H9 (cell line): Measurements from ENCODE around the gene LHFPL5. TPM values are rescaled to one million over a fixed set of nuclear protein-coding genes. Genes with fewer than 3 reads are reported as not detected.

ENCODE experiments used
- DNase-seq: peaks from one replicate; pipeline ENCODE4 v3.0.0-alpha.2; 2017
- H2AFZ ChIP-seq: one replicate; pipeline ENCODE4 v1.6.1; 2013; ENCODE audit warnings: mild to moderate bottlenecking, low read length, control low read depth, moderate library complexity
- H2AK5ac ChIP-seq: 2 replicates; pipeline ENCODE4 v1.6.1; 2013; ENCODE audit warnings: low read length, control low read depth, mixed read lengths; ENCODE audit not compliant: insufficient read length
- H2BK120ac ChIP-seq: one replicate; pipeline ENCODE4 v1.6.1; 2013; ENCODE audit warnings: low read depth, mild to moderate bottlenecking, low read length, control low read depth, inconsistent platforms; ENCODE audit not compliant: poor library complexity, severe bottlenecking
- H2BK12ac ChIP-seq: 2 replicates; pipeline ENCODE4 v1.6.1; 2013; ENCODE audit warnings: low read length, control low read depth, mixed read lengths, low read depth; ENCODE audit not compliant: insufficient read length
- H2BK15ac ChIP-seq: 2 replicates; pipeline ENCODE4 v1.6.1; 2013; ENCODE audit warnings: low read depth, low read length, control low read depth
- H2BK20ac ChIP-seq: one replicate; pipeline ENCODE4 v1.6.1; 2013; ENCODE audit warnings: low read depth, mild to moderate bottlenecking, low read length, control low read depth, inconsistent platforms; ENCODE audit not compliant: poor library complexity, severe bottlenecking
- H2BK5ac ChIP-seq: 2 replicates; pipeline ENCODE4 v1.6.1; 2013; ENCODE audit warnings: low read length, control low read depth, mixed read lengths; ENCODE audit not compliant: insufficient read length
- H3K14ac ChIP-seq: 2 replicates; pipeline ENCODE4 v1.6.1; 2013; ENCODE audit warnings: low read length, control low read depth; ENCODE audit not compliant: insufficient read depth
- H3K18ac ChIP-seq: 2 replicates; pipeline ENCODE4 v1.6.1; 2013; ENCODE audit warnings: low read depth, mild to moderate bottlenecking, mixed read lengths, low read length, control low read depth; ENCODE audit not compliant: insufficient read length
- H3K23ac ChIP-seq: 2 replicates; pipeline ENCODE4 v1.6.1; 2013; ENCODE audit warnings: low read length, control low read depth, mixed read lengths, low read depth; ENCODE audit not compliant: insufficient read length
- H3K23me2 ChIP-seq: 2 replicates; pipeline ENCODE4 v1.6.1; 2013; ENCODE audit warnings: low read depth, mild to moderate bottlenecking, mixed read lengths, low read length, control low read depth; ENCODE audit not compliant: insufficient read length, poor library complexity, severe bottlenecking
- H3K27ac ChIP-seq: 2 replicates; pipeline ENCODE4 v1.5.1; 2013; ENCODE audit warnings: low read length, control low read depth, mixed read lengths, low read depth; ENCODE audit not compliant: insufficient read length
- H3K27me3 ChIP-seq: 2 replicates; pipeline ENCODE4 v1.6.1; 2013; ENCODE audit warnings: low read length, control low read depth, inconsistent platforms; ENCODE audit not compliant: insufficient read depth
- H3K4ac ChIP-seq: 2 replicates; pipeline ENCODE4 v1.6.1; 2013; ENCODE audit warnings: low read depth, mild to moderate bottlenecking, control low read depth, inconsistent platforms, low read length, moderate library complexity
- H3K4me1 ChIP-seq: 2 replicates; pipeline ENCODE4 v1.6.1; 2013; ENCODE audit warnings: low read length, control low read depth, inconsistent platforms; ENCODE audit not compliant: insufficient read depth
- H3K4me2 ChIP-seq: 2 replicates; pipeline ENCODE4 v1.6.1; 2013; ENCODE audit warnings: low read length, control low read depth, mixed read lengths; ENCODE audit not compliant: insufficient read length, insufficient read depth
- H3K56ac ChIP-seq: 2 replicates; pipeline ENCODE4 v1.6.1; 2013; ENCODE audit warnings: low read depth, mild to moderate bottlenecking, mixed read lengths, low read length, control low read depth; ENCODE audit not compliant: insufficient read length
- H3K79me1 ChIP-seq: 2 replicates; pipeline ENCODE4 v1.6.1; 2013; ENCODE audit warnings: low read depth, mild to moderate bottlenecking, moderate library complexity, low read length, control low read depth, inconsistent platforms; ENCODE audit not compliant: insufficient read depth, poor library complexity, severe bottlenecking
- H3K79me2 ChIP-seq: 2 replicates; pipeline ENCODE4 v1.6.1; 2013; ENCODE audit warnings: low read length, control low read depth, inconsistent platforms; ENCODE audit not compliant: insufficient read depth
- H3K9ac ChIP-seq: 2 replicates; pipeline ENCODE4 v1.6.1; 2013; ENCODE audit warnings: low read length, control low read depth, mixed read lengths; ENCODE audit not compliant: insufficient read length; ENCODE audit errors: extremely low read depth
- H3K9me3 ChIP-seq: one replicate; pipeline ENCODE4 v1.6.1; 2013; ENCODE audit warnings: low read depth, low read length, inconsistent platforms; ENCODE audit not compliant: control insufficient read depth
- H3T11ph ChIP-seq: one replicate; pipeline ENCODE4 v1.6.1; 2013; ENCODE audit warnings: mild to moderate bottlenecking, low read length, control low read depth, inconsistent platforms
- H4K20me1 ChIP-seq: one replicate; pipeline ENCODE4 v1.6.1; 2013; ENCODE audit not compliant: control insufficient read depth, insufficient read length, insufficient read depth
- H4K5ac ChIP-seq: 2 replicates; pipeline ENCODE4 v1.6.1; 2013; ENCODE audit warnings: low read depth, mild to moderate bottlenecking, mixed read lengths, low read length, control low read depth; ENCODE audit not compliant: insufficient read length
- H4K8ac ChIP-seq: replicated peaks from 2 replicates; pipeline ENCODE4 v1.6.1; 2013; ENCODE audit warnings: low read length, control low read depth, mixed read lengths, low read depth; ENCODE audit not compliant: insufficient read length
- H4K91ac ChIP-seq: 2 replicates; pipeline ENCODE4 v1.6.1; 2013; ENCODE audit warnings: low read depth, mild to moderate bottlenecking, moderate library complexity, mixed read lengths, low read length, control low read depth; ENCODE audit not compliant: insufficient read length
- H3K27ac Mint-ChIP-seq, 3 experiments: 2 replicates in 2 of 3; 3 replicates in 1 of 3; pipeline ENCODE4 v1.8.0; 2020 to 2021; ENCODE audit warnings: mixed read lengths in 3 of 3, mild to moderate bottlenecking in 1 of 3, moderate library complexity in 1 of 3
- H3K27me3 Mint-ChIP-seq: 2 replicates; pipeline ENCODE4 v1.8.0; 2021; ENCODE audit warnings: low read depth, mild to moderate bottlenecking, moderate library complexity, mixed read lengths
- H3K36me3 Mint-ChIP-seq, 3 experiments: 2 replicates in 2 of 3; 3 replicates in 1 of 3; pipeline ENCODE4 v1.8.0; 2020 to 2021; ENCODE audit warnings: low read depth in 3 of 3, mixed read lengths in 3 of 3; ENCODE audit not compliant: insufficient read depth in 1 of 3
- H3K4me1 Mint-ChIP-seq, 2 experiments: 2 replicates each; pipeline ENCODE4 v1.8.0; 2020; ENCODE audit warnings: mixed read lengths in 2 of 2
- H3K4me3 Mint-ChIP-seq, 2 experiments: 2 replicates in 1 of 2; 3 replicates in 1 of 2; pipeline ENCODE4 v1.8.0; 2020 to 2021; ENCODE audit warnings: mild to moderate bottlenecking in 2 of 2, mixed read lengths in 2 of 2, moderate library complexity in 1 of 2
- H3K9me3 Mint-ChIP-seq, 2 experiments: 2 replicates in 1 of 2; 3 replicates in 1 of 2; pipeline ENCODE4 v1.8.0; 2020; ENCODE audit warnings: mild to moderate bottlenecking in 2 of 2, mixed read lengths in 2 of 2, moderate library complexity in 1 of 2
- CTCF ChIP-seq: fragments of 200-600 bp; sonication (generic); conservative IDR thresholded peaks from 3 replicates; pipeline ENCODE4 v1.8.0; 2021; ENCODE audit warnings: antibody characterized with exemption, mild to moderate bottlenecking
- WGBS: extraction: QIAGEN DNeasy Blood & Tissue Kit; methylation state at CpG from one replicate; pipeline ENCODE4 v1.1.7; 2013; ENCODE audit warnings: missing lambda C conversion rate, low lambda C conversion rate, mixed read lengths; ENCODE audit not compliant: insufficient read length; ENCODE audit errors: extremely low coverage; 5-methylcytosine and 5-hydroxymethylcytosine counted together
- total RNA-seq: library from RNA; stranded (reverse); gene quantifications from 2 replicates; pipeline ENCODE4 v1.2.1, GENCODE V29; 2021

LHFPL5 gene
- total RNA-seq, 1 experiment from 2014 or later = not detected

GRCh38 chr6:35790683-35791082, 14.5 kb upstream of the LHFPL5 start:
- no peak overlapping the region for H3K27ac Mint-ChIP-seq
- H3K27me3 Mint-ChIP-seq = peaks cover 8% of the 10 kb centered on the region
- H2BK120ac ChIP-seq = no peak overlapping the region
- no peak overlapping the region for H3K27ac ChIP-seq
- H3K18ac ChIP-seq = no peak overlapping the region
- H4K8ac ChIP-seq = no peak overlapping the region
- no CpG with 5 or more reads among the region's 5 CpGs for WGBS
- no peak overlapping the region for H3K4ac ChIP-seq
- no peak overlapping the region for H4K5ac ChIP-seq
- H3K9ac ChIP-seq = no peak overlapping the region
- H3K4me1 ChIP-seq = no peaks in the 10 kb centered on the region
- H2AFZ ChIP-seq = no peak overlapping the region
- no peaks in the 10 kb centered on the region for H3K79me2 ChIP-seq
- H3K14ac ChIP-seq = no peak overlapping the region
- DNase-seq = no peak
- no peak for TF ChIP-seq CTCF
- no peak overlapping the region for H3K4me2 ChIP-seq
- no peak overlapping the region for H3K23ac ChIP-seq
- H3T11ph ChIP-seq = no peak overlapping the region
- no peak overlapping the region for H3K4me3 Mint-ChIP-seq
- H3K79me1 ChIP-seq = no peaks in the 10 kb centered on the region
- no peaks in the 10 kb centered on the region for H4K20me1 ChIP-seq
- H2BK12ac ChIP-seq = no peak overlapping the region
- H3K9me3 ChIP-seq = no peaks in the 10 kb centered on the region
- H3K4me1 Mint-ChIP-seq = peaks cover 7 to 8% of the 10 kb centered on the region in 2 experiments
- H3K23me2 ChIP-seq = no peaks in the 10 kb centered on the region
- H2AK5ac ChIP-seq = no peak overlapping the region
- no peak overlapping the region for H2BK15ac ChIP-seq
- H3K36me3 Mint-ChIP-seq = no peaks in the 10 kb centered on the region
- H3K56ac ChIP-seq = no peak overlapping the region
- H3K9me3 Mint-ChIP-seq = no peaks in the 10 kb centered on the region
- H4K91ac ChIP-seq = no peak overlapping the region
- no peak overlapping the region for H2BK20ac ChIP-seq
- H3K27me3 ChIP-seq = no peaks in the 10 kb centered on the region
- no peak overlapping the region for H2BK5ac ChIP-seq
